IMR-90 (cell line): ENCODE results near the gene AUTS2. TPM values are rescaled to one million over a fixed set of nuclear protein-coding genes. Genes with fewer than 3 reads are reported as not detected.

Experiments
- ATAC-seq: fragments of 200-7000 bp; cut with Tn5 transposase; 2 replicates; pipeline ENCODE4 v1.9.1; 2020; ENCODE audit warnings: low read depth, mild to moderate bottlenecking, moderate library complexity
- BruUV-seq: library from RNA; stranded (reverse); fragments of 400-500 nt; replicated peaks from 2 replicates; lab custom pipeline; 2021; lab: Mats Ljungman, UMichigan
- CTCF ChIA-PET: fragments of 300-600 bp; formaldehyde crosslinking; extraction: SDS; loops from one replicate; lab custom pipeline; 2021; ENCODE audit warnings: antibody characterized with exemption; lab: Yijun Ruan, JAX
- POLR2A ChIA-PET: fragments of 300-600 bp; sonication (Branson Sonifier 250); formaldehyde crosslinking; loops from one replicate; lab custom pipeline; 2022; ENCODE audit warnings: antibody characterized with exemption; ENCODE audit not compliant: unreplicated experiment; lab: Charles Lee
- DNase-seq: peaks from one replicate; pipeline ENCODE4 v3.0.0; 2013
- H2AFZ ChIP-seq: replicated peaks from 2 replicates; pipeline ENCODE3; 2013; ENCODE audit warnings: low read length, mild to moderate bottlenecking; ENCODE audit not compliant: poor library complexity
- H2AK5ac ChIP-seq: 2 replicates; pipeline ENCODE4 v1.6.1; 2013; ENCODE audit warnings: low read depth, low read length, inconsistent platforms
- H2AK9ac ChIP-seq: replicated peaks from 2 replicates; pipeline ENCODE3; 2013; ENCODE audit warnings: mild to moderate bottlenecking, low read depth, low read length, moderate library complexity; ENCODE audit not compliant: poor library complexity
- H2BK120ac ChIP-seq: 2 replicates; pipeline ENCODE4 v1.6.1; 2013; ENCODE audit warnings: low read depth, low read length, inconsistent platforms
- H2BK15ac ChIP-seq: 3 replicates; pipeline ENCODE4 v1.6.1; 2013; ENCODE audit warnings: low read depth, low read length, inconsistent platforms
- H2BK20ac ChIP-seq: 2 replicates; pipeline ENCODE4 v1.6.1; 2013; ENCODE audit warnings: low read depth, mild to moderate bottlenecking, inconsistent platforms, low read length, moderate library complexity
- H2BK5ac ChIP-seq: 2 replicates; pipeline ENCODE4 v1.6.1; 2013; ENCODE audit warnings: mild to moderate bottlenecking, low read depth, low read length, inconsistent platforms; ENCODE audit not compliant: poor library complexity, severe bottlenecking
- H3K14ac ChIP-seq: replicated peaks from 2 replicates; pipeline ENCODE4 v1.6.1; 2013; ENCODE audit warnings: low read depth, low read length, inconsistent platforms
- H3K18ac ChIP-seq: 2 replicates; pipeline ENCODE4 v1.6.1; 2013; ENCODE audit warnings: low read depth, low read length, control low read depth
- H3K23ac ChIP-seq: 2 replicates; pipeline ENCODE4 v1.6.1; 2013; ENCODE audit warnings: low read depth, low read length, inconsistent platforms
- H3K27ac ChIP-seq: 2 replicates; pipeline ENCODE4 v1.5.1; 2013; ENCODE audit warnings: mild to moderate bottlenecking, control low read depth, low read length; ENCODE audit not compliant: insufficient read depth
- H3K27me3 ChIP-seq: 2 replicates; pipeline ENCODE4 v1.6.1; 2013; ENCODE audit warnings: low read length; ENCODE audit not compliant: control insufficient read depth, insufficient read depth
- H3K36me3 ChIP-seq: 2 replicates; pipeline ENCODE4 v1.6.1; 2013; ENCODE audit warnings: low read length, mixed read lengths; ENCODE audit not compliant: control insufficient read depth, insufficient read depth
- H3K4ac ChIP-seq: 2 replicates; pipeline ENCODE4 v1.6.1; 2013; ENCODE audit warnings: low read depth, low read length, inconsistent platforms
- H3K4me1 ChIP-seq: 2 replicates; pipeline ENCODE4 v1.6.1; 2013; ENCODE audit warnings: low read length, mixed read lengths; ENCODE audit not compliant: control insufficient read depth, insufficient read depth
- H3K4me2 ChIP-seq: 2 replicates; pipeline ENCODE4 v1.6.1; 2013; ENCODE audit warnings: low read depth, mild to moderate bottlenecking, control low read depth, low read length, moderate library complexity
- H3K4me3 ChIP-seq: 2 replicates; pipeline ENCODE4 v1.5.1; 2013; ENCODE audit warnings: low read depth, mild to moderate bottlenecking, control low read depth, low read length, moderate library complexity; ENCODE audit not compliant: insufficient read depth
- H3K56ac ChIP-seq: 2 replicates; pipeline ENCODE4 v1.6.1; 2013; ENCODE audit warnings: low read length, inconsistent platforms; ENCODE audit not compliant: insufficient read depth; ENCODE audit errors: extremely low read depth
- H3K79me1 ChIP-seq, 2 experiments: 2 replicates each; pipeline ENCODE4 v1.6.1; 2013; ENCODE audit warnings: low read length in 2 of 2, inconsistent platforms in 1 of 2, low read depth in 1 of 2
- H3K9ac ChIP-seq: 2 replicates; pipeline ENCODE4 v1.6.1; 2013; ENCODE audit warnings: low read depth, low read length, control low read depth
- H3K9me1 ChIP-seq: 2 replicates; pipeline ENCODE4 v1.6.1; 2013; ENCODE audit warnings: low read length, inconsistent platforms; ENCODE audit not compliant: insufficient read depth
- H3K9me3 ChIP-seq: 2 replicates; pipeline ENCODE4 v1.6.1; 2013; ENCODE audit warnings: low read length; ENCODE audit not compliant: control insufficient read depth, insufficient read depth
- H4K20me1 ChIP-seq: 2 replicates; pipeline ENCODE4 v1.6.1; 2013; ENCODE audit warnings: low read length, inconsistent platforms; ENCODE audit not compliant: insufficient read depth
- H4K5ac ChIP-seq: 2 replicates; pipeline ENCODE4 v1.6.1; 2013; ENCODE audit warnings: mild to moderate bottlenecking, low read depth, low read length, control low read depth
- H4K8ac ChIP-seq, 2 experiments: 2 replicates each; pipeline ENCODE4 v1.6.1; 2013; ENCODE audit warnings: low read depth in 2 of 2, low read length in 2 of 2, control low read depth in 1 of 2, inconsistent platforms in 1 of 2
- H4K91ac ChIP-seq: 2 replicates; pipeline ENCODE4 v1.6.1; 2013; ENCODE audit warnings: low read depth, low read length, inconsistent platforms; ENCODE audit not compliant: insufficient read depth
- BHLHE40 ChIP-seq: fragments of 150-350 bp; IDR thresholded peaks from 2 replicates; pipeline ENCODE4 v1.6.1; 2016; ENCODE audit warnings: mild to moderate bottlenecking, low read depth, low read length
- CEBPB ChIP-seq: IDR thresholded peaks from 2 replicates; pipeline ENCODE4 v1.6.1; 2012; ENCODE audit warnings: low read depth, low read length, improper control_type of control experiment
- CHD1 ChIP-seq: IDR thresholded peaks from 2 replicates; pipeline ENCODE4 v1.6.1; 2012; ENCODE audit warnings: low read depth, low read length, improper control_type of control experiment
- FOS ChIP-seq: fragments of 150-350 bp; IDR thresholded peaks from 2 replicates; pipeline ENCODE4 v1.6.1; 2016; ENCODE audit warnings: low read depth, low read length
- MAFK ChIP-seq: IDR thresholded peaks from 2 replicates; pipeline ENCODE4 v1.6.1; 2012; ENCODE audit warnings: low read depth, low read length, improper control_type of control experiment
- MAZ ChIP-seq: IDR thresholded peaks from 2 replicates; pipeline ENCODE4 v1.6.1; 2012; ENCODE audit warnings: low read depth, mild to moderate bottlenecking, low read length, improper control_type of control experiment, moderate library complexity, borderline replicate concordance
- MXI1 ChIP-seq: IDR thresholded peaks from 2 replicates; pipeline ENCODE4 v1.6.1; 2012; ENCODE audit warnings: low read depth, mild to moderate bottlenecking, low read length, moderate library complexity, borderline replicate concordance
- NFE2L2 ChIP-seq: fragments of 150-350 bp; IDR thresholded peaks from 2 replicates; pipeline ENCODE4 v1.6.1; 2016; ENCODE audit warnings: low read depth, mild to moderate bottlenecking, low read length
- POLR2A ChIP-seq: IDR thresholded peaks from 2 replicates; pipeline ENCODE4 v1.6.1; 2012; ENCODE audit warnings: mild to moderate bottlenecking, low read depth, low read length
- RAD21 ChIP-seq: IDR thresholded peaks from 2 replicates; pipeline ENCODE4 v1.6.1; 2012; ENCODE audit warnings: low read length, improper control_type of control experiment
- RCOR1 ChIP-seq: IDR thresholded peaks from 2 replicates; pipeline ENCODE4 v1.6.1; 2012; ENCODE audit warnings: mild to moderate bottlenecking, low read length, improper control_type of control experiment; ENCODE audit not compliant: insufficient replicate concordance
- RFX5 ChIP-seq: IDR thresholded peaks from 2 replicates; pipeline ENCODE4 v1.8.0; 2012; ENCODE audit warnings: low read depth, mild to moderate bottlenecking, low read length, moderate library complexity
- SMC3 ChIP-seq: fragments of 150-350 bp; IDR thresholded peaks from 2 replicates; pipeline ENCODE4 v1.6.1; 2016; ENCODE audit warnings: low read depth, mild to moderate bottlenecking, antibody characterized with exemption, low read length, moderate library complexity
- WGBS, 2 experiments: methylation state at CpG; one replicate each; pipeline versions ENCODE4 v1.1.5 to v1.1.7; 2013; ENCODE audit warnings: missing lambda C conversion rate in 2 of 2; ENCODE audit not compliant: insufficient read length in 1 of 2; ENCODE audit errors: extremely low coverage in 2 of 2; 5-methylcytosine and 5-hydroxymethylcytosine counted together
- dilution Hi-C: fragments of 300-500 bp; cut with HindIII; formaldehyde crosslinking; loops from one replicate; pipeline ENCODE4 v1.14.3; 2018; ENCODE audit warnings: low sequenced_read_pairs; ENCODE audit not compliant: unreplicated experiment
- in situ Hi-C: fragments of 300-500 bp; cut with MboI; formaldehyde crosslinking; loops from 3 replicates; pipeline ENCODE4 v1.14.3; 2019; ENCODE audit warnings: low sequenced_read_pairs, inconsistent platforms, mixed read lengths
- intact Hi-C: fragments of 100-400 bp; cut with micrococcal nuclease; formaldehyde crosslinking; loops from 2 replicates; pipeline ENCODE4 v1.10.0; 2022
- polyA plus RNA-seq, 3 experiments: library from polyadenylated mRNA; depleted of rRNA; stranded (reverse); fragments of >200 nt; gene quantifications; 2 replicates each; pipeline ENCODE4 v1.2.3, GENCODE V29; 2012; ENCODE audit warnings: low replicate concordance in 1 of 3
- total RNA-seq: library from RNA; depleted of rRNA; stranded (reverse); fragments of >200 nt; gene quantifications from 2 replicates; pipeline ENCODE4 v1.2.3, GENCODE V29; 2012
- TF ChIP-seq, protein P1 (sequence below): fragments of 150-350 bp; IDR thresholded peaks from 2 replicates; pipeline ENCODE4 v1.6.1; 2016; ENCODE audit warnings: low read depth, mild to moderate bottlenecking, low read length, moderate library complexity, borderline replicate concordance
- TF ChIP-seq, protein P2 (sequence below): conservative IDR thresholded peaks from 2 replicates; pipeline ENCODE4 v1.5.1; 2012; ENCODE audit warnings: mild to moderate bottlenecking, low read depth, low read length, improper control_type of control experiment
- TF ChIP-seq, protein P3 (sequence below): fragments of 150-350 bp; IDR thresholded peaks from 2 replicates; pipeline ENCODE4 v1.6.1; 2017; ENCODE audit warnings: mild to moderate bottlenecking, antibody characterized with exemption, low read length, low read depth

AUTS2 gene
- total and polyA plus RNA-seq, 2 of the 4 experiments (the other 2 are of a cell fraction), result 0.90 to 3.0 TPM

DNA sequence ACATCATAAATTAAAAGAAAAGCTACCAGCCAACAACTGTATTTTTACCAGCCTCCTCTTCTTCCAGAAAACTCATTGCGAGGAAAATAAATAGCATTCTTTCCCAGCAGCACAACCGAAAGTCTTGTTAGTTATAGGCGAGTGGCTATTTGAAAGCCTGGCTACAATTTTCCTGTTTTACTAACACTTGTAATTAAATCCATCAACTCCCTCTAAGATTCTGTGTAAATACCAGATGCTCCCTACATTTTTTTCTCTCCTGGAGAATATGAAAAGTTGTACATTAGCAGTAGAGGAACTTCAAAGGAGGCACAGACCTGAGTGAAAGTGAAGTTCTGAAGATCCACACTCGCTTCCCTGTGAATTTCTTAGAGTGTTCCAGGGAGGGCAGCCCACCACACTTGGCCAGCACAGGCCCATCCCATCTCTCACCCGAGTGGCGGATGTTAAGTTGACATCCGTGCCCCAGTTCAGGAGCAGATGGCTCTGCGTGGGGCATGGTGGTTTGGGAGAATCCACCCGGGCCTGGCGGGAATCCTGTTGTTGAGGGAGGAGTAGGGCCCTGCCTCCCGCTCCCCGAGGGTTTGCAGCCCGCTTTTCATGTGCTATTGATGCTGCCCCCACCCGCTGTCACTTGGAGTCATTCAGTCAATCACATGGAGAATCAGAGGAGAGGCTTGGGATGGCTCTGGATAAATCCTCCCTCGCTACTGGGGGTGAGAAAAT, 1082.6 kb downstream of the AUTS2 start:
- ChIA-PET CTCF (no interaction called here), POLR2A (no interaction called here)
- no peak overlapping the region for H3K4me3 ChIP-seq
- H3K9me1 ChIP-seq, result peaks cover 2% of the 10 kb centered on the region; the same call in 1 of the 2 replicates
- dilution Hi-C loops (no loop called here), in situ Hi-C loops (no loop called here), intact Hi-C loops (no loop called here)
- no peaks in the 10 kb centered on the region for H3K4me1 ChIP-seq
- WGBS, 2 experiments, result no CpG with 5 or more reads among the region's 15 CpGs
- no peaks in the 10 kb centered on the region for H3K27me3 ChIP-seq
- no peak overlapping the region for H2BK15ac ChIP-seq
- no peak overlapping the region for H2AFZ ChIP-seq
- H4K8ac ChIP-seq, result no peak overlapping the region
- no peak overlapping the region for H2BK120ac ChIP-seq
- DNase-seq (no peak), ATAC-seq (no peak)
- no peak overlapping the region for H2AK9ac ChIP-seq
- H2BK5ac ChIP-seq, result no peak overlapping the region
- no peak overlapping the region for H3K27ac ChIP-seq
- no peak overlapping the region for H3K56ac ChIP-seq
- H3K4me2 ChIP-seq, result no peak overlapping the region
- no peak overlapping the region for H3K14ac ChIP-seq
- no peaks in the 10 kb centered on the region for H3K79me1 ChIP-seq
- no peak overlapping the region for H3K23ac ChIP-seq
- no peak overlapping the region for H2BK20ac ChIP-seq
- H4K5ac ChIP-seq, result no peak overlapping the region
- H4K20me1 ChIP-seq, result no peaks in the 10 kb centered on the region
- H3K4ac ChIP-seq, result no peak overlapping the region
- H3K36me3 ChIP-seq, result no peaks in the 10 kb centered on the region
- no peak for TF ChIP-seq RAD21
- no peak for TF ChIP-seq RCOR1
- TF ChIP-seq, protein P1, sequence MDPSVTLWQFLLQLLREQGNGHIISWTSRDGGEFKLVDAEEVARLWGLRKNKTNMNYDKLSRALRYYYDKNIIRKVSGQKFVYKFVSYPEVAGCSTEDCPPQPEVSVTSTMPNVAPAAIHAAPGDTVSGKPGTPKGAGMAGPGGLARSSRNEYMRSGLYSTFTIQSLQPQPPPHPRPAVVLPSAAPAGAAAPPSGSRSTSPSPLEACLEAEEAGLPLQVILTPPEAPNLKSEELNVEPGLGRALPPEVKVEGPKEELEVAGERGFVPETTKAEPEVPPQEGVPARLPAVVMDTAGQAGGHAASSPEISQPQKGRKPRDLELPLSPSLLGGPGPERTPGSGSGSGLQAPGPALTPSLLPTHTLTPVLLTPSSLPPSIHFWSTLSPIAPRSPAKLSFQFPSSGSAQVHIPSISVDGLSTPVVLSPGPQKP, result no peak
- no peak for TF ChIP-seq RFX5
- no peak for TF ChIP-seq NFE2L2
- TF ChIP-seq MAZ, result no peak
- TF ChIP-seq BHLHE40, result no peak
- no peak for TF ChIP-seq POLR2A
- no peak for TF ChIP-seq CHD1
- TF ChIP-seq MXI1, result no peak
- no peak for TF ChIP-seq CEBPB
- TF ChIP-seq, protein P2, sequence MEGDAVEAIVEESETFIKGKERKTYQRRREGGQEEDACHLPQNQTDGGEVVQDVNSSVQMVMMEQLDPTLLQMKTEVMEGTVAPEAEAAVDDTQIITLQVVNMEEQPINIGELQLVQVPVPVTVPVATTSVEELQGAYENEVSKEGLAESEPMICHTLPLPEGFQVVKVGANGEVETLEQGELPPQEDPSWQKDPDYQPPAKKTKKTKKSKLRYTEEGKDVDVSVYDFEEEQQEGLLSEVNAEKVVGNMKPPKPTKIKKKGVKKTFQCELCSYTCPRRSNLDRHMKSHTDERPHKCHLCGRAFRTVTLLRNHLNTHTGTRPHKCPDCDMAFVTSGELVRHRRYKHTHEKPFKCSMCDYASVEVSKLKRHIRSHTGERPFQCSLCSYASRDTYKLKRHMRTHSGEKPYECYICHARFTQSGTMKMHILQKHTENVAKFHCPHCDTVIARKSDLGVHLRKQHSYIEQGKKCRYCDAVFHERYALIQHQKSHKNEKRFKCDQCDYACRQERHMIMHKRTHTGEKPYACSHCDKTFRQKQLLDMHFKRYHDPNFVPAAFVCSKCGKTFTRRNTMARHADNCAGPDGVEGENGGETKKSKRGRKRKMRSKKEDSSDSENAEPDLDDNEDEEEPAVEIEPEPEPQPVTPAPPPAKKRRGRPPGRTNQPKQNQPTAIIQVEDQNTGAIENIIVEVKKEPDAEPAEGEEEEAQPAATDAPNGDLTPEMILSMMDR, result no peak
- no peak for TF ChIP-seq FOS
- TF ChIP-seq MAFK, result no peak
- TF ChIP-seq, protein P3, sequence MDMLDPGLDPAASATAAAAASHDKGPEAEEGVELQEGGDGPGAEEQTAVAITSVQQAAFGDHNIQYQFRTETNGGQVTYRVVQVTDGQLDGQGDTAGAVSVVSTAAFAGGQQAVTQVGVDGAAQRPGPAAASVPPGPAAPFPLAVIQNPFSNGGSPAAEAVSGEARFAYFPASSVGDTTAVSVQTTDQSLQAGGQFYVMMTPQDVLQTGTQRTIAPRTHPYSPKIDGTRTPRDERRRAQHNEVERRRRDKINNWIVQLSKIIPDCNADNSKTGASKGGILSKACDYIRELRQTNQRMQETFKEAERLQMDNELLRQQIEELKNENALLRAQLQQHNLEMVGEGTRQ, result no peak
- TF ChIP-seq SMC3, result no peak
- H3K9me3 ChIP-seq, result no peaks in the 10 kb centered on the region
- no peak overlapping the region for H3K9ac ChIP-seq
- H3K18ac ChIP-seq, result no peak overlapping the region
- BruUV-seq, result no TSS peak
- H2AK5ac ChIP-seq, result no peak overlapping the region
- no peak overlapping the region for H4K91ac ChIP-seq
